GM19035 (cell line): ENCODE measurements around the gene MAP2K3.
"Not testable (repeated sequence)": the region's sequence is repeated elsewhere in the genome, so short reads cannot be mapped to it uniquely, and the experiment has no call there.

Experiments
- ATAC-seq: cut with Tn5 transposase; IDR thresholded peaks from one replicate; pipeline ENCODE4 v1.9.1; 2021; ENCODE audit not compliant: unreplicated experiment

The MAP2K3 gene

DNA sequence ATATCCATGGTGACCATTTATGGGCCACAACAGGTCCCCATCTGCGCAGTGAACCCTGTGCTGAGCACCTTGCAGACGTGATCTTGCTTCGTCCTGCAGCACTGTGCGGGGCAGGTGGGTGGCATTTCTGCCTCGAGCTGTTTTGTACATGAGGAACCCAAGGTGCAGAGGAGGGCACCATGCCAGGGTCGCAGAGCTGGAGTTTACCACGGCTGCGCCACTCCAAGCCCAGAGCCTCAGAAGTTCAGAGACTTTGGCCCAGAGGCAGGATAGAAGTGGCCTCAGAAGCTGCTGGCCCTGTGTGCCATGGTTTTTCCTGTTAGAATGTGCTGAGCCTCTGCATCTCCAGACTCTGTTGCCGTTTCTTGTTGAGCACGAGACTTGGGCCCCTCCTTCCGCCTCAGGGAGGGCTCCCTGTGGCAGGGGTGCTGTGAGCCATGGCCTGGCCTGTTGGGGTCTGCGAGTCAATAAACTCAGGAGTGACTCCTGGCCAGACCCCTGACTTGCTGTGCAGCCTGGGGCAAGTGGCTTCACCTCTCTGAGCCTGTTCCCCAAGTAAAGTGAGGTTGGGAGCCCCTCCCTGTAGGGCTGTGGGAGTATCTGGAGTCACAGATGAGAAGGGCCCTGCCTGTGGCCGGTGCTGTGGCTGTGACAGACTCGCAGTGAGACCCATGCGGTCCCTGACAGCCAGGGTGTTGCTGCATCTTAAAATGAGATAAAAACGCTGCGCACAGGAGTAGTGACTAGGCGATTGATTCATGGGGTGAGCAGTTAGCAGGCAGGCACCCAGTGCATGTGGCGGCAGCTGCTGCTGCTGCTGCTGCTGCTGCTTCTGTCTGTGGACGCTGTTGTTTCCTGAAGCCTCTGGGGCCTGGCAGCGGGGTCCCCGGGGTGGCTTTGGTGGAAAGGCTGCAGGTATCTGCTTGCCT, 11.8 kb downstream of the MAP2K3 start:
- no peak for ATAC-seq

DNA sequence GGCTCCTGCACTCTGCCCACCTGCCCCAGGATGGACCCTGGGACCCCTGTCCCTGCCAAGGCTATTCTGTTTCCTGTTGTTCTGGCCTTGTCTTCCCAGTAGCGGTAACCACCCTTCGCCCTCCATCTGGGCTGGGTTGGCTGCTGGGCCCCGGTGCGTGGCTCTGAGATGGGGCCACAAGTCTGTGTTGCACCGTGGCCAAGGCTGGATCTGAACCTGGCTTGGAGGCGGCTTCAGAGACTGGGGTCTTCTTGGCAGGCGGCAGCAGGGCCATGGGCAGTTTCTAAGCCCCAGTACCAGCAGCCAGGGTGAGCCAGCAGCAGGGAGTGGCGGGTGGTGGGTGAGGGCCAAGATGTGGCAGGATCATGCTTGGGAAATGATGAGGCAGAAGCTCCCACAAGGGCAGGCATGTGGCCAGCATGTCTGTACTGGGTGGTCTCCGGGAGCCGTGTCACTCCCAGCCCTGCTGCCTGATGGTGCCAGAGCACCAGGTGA, 12.6 kb downstream of the MAP2K3 start:
- ATAC-seq = no peak

DNA sequence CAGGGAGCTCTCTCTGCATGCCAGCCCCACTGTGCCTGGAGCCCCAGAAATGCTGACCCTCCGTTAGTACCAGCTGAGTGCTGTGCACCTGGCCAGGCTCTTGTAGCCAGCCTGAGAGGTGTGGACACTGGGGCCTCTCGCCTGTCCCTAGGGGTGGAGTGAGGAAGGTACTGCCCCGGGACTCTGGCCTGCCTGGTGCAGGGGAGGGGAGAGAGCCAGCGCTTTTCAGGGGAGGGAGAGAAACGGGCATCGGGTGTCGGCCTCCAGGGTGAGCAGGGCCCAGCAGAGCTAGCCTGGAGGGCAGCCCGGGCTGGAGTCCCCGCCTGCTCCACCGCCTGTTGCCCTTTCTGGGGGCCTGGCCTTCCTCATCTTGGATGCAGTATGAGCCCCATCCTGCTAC, 13.1 kb downstream of the MAP2K3 start:
- no peak for ATAC-seq

DNA sequence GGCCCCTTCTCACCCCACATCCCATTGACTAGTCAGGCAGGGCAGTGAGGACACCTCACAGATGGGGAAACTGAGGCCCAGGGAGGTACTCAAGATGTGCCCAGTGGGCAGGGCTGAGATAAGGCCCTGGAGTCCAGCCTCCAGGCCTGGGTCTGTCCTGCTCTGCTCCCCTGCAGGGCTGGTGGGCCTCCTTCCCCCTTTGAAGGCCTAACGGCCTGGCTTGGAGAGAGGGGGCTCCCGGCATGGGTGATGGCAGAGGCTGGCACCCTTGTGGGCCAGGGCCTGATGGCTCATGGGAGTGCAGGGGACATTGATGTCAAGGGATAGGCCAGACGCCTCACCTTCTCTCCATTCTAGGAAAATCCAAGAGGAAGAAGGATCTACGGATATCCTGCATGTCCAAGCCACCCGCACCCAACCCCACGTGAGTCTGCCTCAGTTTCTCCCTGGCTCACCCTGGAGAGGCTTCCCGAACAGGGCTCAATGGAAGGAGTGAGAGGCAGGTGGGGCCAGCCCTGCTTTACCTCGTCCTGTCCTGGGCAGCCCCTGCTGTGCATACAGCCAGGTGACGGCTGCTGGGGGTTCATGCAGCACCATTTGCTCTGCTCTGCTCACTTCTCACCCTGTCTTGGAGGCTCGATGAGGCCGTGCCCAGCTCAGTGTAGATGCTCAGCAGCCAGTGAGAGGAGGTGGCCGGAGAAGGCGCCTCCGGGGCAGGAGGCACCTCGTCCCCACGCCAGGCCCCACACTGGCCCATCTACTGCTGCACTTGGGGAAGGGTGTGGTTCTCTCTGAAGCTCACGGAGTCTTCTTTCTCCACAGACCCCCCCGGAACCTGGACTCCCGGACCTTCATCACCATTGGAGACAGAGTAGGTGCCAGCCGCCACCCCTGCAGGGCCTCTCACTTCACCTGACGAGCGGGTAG, 13.8 kb downstream of the MAP2K3 start:
- ATAC-seq = no peak

DNA sequence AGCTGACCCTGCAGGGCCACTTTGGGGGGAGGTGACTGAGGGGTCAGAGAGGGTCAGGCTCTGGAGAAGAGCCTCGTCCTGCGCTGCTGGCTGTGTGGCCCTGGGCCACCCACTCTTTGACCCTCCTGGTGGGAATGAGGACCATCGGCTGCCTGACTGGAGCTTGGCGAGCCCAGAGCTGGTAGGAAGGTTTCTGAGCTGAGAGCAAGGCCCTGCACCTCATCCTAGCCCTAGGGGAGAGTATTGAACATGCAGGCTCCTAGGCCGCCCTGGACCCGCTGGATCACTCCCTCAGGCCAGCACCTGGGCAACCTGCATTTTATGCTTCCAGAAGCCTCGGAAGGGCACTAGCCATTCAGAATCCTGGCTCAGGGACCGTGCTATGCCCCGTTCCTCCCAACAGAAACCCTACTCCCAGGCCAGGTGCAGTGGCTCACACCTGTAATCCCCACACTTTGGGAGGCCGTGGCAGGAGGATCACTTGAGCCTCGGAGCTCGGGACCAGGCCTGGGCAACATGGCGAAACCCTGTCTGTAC, 14.5 kb downstream of the MAP2K3 start:
- no peak for ATAC-seq

DNA sequence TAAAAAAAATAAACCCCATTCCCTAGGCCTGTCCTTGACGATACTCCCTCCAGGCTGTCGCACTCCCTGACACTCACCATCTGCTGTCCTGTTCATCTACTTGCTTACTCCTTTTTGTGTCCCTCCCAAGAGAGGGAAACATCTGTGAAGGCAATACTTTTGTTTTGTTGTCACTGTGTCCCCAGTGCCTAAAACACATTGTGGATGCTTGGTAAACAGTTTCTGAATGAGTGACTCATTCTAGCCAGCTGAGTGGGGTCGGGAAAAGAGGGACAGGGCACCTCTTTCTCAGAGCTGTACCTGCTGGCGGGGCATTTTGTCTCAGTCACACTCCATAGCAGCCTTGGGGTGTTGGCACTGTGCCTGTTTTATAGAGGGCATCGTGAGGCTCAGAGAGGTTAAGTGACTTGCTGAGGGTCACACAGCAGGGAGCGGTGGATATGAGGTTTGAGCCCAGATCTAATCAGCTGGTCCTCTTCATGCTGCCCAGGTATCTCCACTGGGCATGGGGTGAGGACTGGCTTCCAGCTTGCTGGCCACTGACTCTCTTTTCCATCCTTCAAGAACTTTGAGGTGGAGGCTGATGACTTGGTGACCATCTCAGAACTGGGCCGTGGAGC, 15.6 kb downstream of the MAP2K3 start:
- ATAC-seq = no peak

DNA sequence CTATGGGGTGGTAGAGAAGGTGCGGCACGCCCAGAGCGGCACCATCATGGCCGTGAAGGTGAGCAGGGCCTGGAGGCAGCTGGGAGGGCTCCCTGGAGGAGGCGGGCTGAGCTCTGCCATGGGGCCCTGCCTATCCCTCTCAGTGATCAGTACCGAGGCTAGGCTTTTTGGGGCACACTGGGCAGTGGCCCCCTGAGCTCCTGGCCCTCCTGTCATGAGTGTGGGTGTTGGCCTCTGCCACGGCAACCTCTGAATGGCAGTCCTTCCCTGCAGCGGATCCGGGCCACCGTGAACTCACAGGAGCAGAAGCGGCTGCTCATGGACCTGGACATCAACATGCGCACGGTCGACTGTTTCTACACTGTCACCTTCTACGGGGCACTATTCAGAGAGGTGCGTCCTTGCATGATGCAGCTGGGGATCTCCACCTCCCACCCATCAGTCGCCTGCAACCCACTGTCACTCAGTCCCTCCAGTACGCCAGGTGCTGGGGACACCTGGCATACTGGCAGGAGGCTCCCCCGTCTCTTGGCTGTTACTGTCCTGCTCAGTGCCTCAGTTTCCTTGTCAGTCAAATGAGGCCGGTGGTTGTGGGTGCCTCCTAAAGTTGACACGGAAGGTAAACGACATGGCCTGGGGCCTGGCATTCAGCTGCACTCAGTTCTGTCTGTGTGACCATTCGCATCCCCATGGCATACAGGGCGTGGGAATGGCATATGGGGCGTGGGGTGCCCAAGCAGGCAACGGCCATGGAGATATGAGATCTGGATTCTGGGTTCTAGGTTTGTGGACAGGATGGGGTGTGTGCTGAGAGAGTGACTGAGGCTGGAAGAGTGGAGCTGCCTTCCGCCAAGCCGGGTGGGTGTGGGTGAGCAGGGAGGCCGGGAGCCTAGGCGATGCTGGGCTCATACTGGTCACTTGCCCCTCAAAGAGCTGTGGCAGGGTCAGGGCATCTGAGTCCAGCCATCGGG, 16.4 kb downstream of the MAP2K3 start:
- ATAC-seq = no peak

DNA sequence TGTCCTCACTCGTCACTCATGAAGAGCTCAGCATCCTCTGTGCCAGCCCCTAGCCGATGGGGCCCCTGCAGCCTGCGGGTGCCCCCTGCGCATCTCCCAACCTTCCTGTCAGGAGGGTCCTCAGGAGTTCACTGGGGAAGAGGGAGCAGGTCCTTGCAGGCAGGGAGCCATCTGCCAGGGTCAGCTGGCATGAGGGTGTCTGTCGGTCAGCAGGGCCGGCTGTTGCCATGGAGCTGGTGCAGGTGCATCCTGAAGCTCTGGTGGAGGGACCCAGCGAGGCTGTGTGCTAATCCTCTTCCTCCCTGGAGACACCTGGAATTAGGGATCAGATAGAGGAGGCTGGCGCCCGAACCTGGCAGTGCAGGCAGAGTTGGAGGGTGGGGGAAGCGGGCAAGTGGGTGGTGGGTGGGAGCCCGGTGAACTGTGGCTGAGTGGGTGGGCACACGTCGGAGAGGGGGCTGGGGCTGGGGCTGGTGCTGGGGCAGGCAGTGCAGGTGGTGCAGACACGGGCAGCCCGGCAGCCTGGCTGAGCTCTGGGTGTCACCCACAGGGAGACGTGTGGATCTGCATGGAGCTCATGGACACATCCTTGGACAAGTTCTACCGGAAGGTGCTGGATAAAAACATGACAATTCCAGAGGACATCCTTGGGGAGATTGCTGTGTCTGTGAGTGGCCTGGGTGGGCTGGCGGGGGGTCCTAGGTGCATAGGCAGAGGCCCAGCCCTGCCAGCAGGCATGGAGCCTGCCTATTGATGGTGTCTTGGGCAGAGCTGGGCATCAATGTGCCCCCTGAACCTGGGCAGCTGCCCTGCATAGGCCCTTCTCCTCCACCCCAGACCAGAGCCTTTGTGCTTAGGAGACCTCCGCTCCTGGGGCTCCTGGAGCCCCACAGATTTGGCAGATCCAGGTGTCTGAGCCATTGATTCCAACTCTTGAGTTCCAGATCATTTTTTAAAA, 17.4 kb downstream of the MAP2K3 start:
- ATAC-seq = no peak

DNA sequence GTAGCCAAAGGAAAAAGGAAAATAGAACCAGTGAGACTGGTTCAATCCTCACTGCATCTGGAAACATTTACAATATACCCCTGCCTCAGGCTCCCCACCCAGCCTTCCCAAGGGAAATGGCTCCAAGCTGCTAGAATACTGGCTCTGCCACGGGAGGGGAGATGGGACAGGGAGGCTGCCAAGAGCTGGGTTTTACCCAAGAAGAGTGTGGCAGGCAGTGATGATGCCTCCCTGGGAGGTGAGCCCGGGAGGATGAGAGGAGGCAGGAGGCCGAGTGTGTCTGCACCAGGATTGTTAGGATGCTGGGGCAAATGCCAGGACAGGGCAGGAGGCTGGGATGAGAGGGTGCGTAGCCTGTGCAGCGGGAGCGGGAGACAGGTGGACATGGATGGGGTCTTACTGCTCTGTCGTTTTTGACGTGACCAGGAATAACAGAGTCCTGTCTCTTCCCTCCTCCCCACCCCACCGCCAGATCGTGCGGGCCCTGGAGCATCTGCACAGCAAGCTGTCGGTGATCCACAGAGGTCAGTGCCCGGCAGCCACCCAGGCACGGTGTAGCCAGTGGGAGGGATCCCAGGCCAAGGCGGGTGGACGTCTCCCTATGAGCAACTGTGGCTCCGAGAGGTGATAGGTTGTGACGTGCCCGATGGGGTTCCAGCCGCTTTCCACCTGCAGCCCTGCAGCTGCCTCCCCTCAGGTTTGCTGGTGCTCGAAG, 18.4 kb downstream of the MAP2K3 start:
- no peak for ATAC-seq

DNA sequence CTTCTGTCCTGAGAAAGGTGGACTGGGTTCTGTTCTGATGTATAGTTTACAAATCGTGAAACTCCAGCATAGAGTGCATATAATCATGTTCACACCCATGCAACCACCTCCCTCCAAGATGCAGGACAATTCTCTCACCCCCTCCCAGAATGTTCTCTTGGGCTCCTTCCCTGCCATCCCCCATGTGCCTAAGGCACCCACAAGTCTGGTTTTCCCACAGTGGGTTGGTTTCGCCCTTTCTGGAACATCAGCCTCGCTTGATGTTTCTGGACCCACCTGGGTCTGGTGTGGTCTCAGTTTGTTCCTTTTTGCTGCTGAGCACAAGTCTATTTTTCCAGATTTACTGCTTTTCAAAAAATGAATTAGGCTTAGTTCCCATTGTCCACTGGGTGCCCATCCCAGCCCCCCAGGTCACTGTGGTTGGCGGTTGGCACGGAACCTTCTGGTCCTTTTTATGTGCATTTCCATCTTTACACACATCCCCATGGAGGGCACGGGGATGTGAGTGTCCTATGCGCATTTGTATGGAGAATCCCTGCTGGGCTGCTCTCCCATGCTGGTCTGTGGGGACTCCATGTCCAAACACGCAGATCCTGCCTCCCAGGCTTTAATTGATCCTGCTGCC, 19.0 kb downstream of the MAP2K3 start:
- ATAC-seq = no peak

DNA sequence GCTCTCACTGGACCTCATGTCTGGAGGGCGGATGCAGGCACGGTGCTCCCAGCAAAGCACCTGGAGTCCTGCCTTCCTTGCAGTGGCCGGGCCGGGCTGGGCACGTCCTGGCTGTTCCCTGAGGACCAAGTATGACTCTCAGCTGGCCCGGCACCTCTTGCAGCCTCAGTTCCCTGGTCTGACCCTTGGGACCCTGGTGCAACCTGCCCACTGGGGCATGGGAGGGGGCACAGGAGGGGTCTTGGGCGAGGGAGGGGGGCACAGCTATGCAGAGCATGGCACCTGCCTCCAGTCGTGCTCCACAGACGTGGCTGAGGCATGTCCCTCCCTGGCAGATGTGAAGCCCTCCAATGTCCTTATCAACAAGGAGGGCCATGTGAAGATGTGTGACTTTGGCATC, 19.6 kb downstream of the MAP2K3 start:
- ATAC-seq = no peak

DNA sequence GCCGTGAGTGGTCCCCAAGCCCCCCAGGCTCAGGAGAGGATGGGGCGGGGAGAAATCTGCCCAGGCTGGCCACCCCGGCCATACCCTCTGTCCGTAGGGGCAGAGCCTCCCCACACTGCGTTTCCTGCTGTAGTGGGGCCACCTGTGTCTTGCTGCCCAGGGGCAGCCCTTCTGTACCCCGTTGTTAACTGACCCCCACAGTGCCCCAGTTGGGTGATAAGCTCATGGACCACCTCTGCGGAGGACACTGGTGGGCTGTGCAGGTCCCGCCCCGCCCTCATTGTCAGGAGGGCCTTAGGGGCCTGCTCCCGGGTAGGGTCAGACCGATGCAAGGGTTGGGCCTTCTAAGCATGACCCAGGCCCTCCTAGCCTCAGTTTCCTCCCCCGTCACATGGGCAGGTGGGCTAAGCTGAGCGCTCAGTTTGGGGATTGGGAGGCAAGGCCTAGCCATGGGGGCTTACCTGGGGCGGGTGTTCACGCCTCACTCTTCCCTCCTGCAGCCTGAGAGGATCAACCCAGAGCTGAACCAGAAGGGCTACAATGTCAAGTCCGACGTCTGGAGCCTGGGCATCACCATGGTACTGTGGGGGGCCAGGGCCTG, 20.1 kb downstream of the MAP2K3 start:
- ATAC-seq = not testable (repeated sequence)

DNA sequence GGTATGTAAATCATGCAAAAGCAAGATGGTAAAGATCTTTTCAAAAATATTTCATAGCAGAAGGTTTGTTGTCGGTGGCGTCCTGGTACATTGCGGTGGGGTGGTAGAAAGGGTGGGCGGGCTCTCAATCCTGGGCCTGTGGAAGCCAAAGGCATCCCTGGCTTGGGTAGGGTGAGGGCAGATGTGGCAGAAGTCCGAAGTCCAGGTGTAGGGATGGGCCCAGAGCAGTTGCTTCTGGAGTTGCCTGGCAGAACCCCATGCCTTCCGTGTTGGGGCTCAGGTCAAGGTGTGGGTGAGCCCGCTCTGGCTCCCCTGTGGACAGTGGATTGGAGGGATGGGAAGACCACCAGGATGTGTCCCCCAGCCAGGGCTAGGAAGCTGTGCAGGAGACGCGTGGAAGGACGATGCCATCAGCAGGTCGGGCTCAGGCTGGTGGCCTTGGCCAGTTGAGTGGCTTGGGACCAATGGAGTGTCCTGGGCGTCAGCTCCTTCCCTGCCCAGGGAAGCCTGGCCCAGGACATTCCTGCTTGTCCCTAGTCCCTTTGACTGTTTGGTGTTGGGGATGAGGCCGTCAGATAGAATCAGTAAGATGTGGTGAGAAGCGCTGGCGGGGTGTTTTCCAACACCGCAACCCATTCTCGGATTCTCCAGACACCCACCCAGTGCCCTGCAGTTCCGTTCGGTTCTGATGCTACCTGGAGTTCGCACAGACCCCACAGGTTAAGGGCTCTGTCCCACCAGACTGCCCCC, 21.1 kb downstream of the MAP2K3 start:
- ATAC-seq = not testable (repeated sequence)

DNA sequence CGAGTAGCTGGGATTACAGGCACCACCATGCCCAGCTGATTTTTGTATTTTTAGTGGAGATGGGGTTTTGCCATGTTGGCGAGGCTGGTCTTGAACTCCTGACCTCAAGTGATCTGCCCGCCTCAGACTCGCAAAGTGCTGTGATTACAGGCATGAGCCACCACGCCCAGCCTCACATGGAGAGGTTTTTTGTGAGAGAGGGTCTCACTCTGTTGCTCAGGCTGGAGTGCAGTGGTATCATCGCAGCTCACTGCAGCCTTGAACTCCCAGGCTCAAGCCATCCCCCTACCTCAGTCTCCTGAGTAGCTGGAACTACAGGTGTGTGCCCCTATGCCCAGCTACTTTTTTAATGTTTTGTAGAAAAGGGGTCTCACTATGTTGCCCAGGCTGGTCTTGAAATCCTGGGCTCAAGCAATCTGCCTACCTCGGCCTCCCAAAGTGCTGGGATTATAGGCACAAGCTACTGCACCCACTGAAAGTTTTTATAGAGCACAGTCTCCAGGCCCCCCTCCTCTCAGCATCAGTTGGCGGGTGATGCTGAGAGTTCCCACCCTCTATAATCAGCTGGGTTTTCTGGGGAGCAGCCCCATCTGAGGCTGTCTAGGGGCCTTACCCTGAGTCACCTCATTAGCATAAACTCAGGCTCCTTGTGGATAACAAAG, 22.2 kb downstream of the MAP2K3 start:
- ATAC-seq = not testable (repeated sequence)

DNA sequence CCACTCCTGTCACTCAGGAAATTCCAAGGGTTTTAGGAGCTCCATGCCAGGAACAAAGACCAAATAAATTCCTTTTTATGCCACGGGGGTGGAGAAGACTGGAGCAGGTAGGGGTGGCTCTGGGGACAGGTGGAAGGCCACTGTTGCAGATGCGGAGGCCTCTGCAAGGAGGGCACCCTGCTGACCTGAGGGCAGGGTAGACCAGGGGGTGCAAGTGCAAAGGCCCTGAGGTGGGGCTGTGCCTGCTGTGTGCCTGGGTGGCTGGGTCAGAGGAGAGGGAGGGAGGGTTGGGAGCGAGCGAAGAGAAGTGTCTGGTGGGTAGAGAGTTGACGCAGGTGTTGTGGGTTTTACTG, 22.7 kb downstream of the MAP2K3 start:
- ATAC-seq = not testable (repeated sequence)

DNA sequence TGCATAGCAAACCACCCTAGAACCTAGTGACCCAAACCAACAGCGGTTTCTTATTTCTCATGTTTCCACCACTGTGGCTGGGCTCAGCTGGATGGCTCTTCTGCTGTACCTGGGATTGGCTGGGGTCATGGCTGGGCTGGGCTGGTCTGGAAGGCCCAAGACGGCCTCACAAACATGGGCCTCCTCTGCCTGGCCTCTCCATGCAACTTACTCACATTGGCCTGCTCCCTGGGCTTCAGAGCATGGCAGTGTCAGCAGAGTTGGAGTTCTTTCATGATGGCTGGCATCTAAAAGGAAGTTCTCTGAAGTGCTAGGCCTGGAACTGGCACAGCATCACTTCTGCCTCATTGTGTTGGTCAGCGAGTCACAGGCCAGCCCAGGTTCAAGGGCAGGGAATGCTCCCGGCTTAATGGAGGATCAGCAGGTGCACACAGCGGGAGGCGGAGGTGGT, 24.4 kb downstream of the MAP2K3 start:
- ATAC-seq = not testable (repeated sequence)
